Psoas muscle (tissue), 8 donors: Measurements from ENCODE around the gene APOM. TPM values are rescaled to one million over a fixed set of nuclear protein-coding genes. Genes with fewer than 3 reads are reported as not detected.

Experiments used
- ATAC-seq, 4 donors: fragments of 200-7000 bp; cut with Tn5 transposase; one replicate each; pipeline ENCODE4 v1.9.1; 2020; ENCODE audit warnings: moderate library complexity in 3 of 4, mild to moderate bottlenecking in 2 of 4
- DNase-seq, 2 donors: peaks; one replicate each; pipeline ENCODE4 v3.0.0-alpha.2; 2020
- H3K27ac ChIP-seq: fragments of 200-600 bp; one replicate; pipeline ENCODE4 v1.8.0; 2022
- H3K27me3 ChIP-seq, 3 donors: fragments of 200-600 bp in 1 of 3; one replicate each; pipeline versions ENCODE4 v1.6.1 to v1.8.0; 2013 to 2022; ENCODE audit warnings: low read length in 2 of 3, mild to moderate bottlenecking in 2 of 3, moderate library complexity in 1 of 3; ENCODE audit not compliant: insufficient read depth in 3 of 3
- H3K36me3 ChIP-seq, 2 donors: fragments of 200-600 bp in 1 of 2; one replicate each; pipeline versions ENCODE4 v1.6.1 to v1.8.0; 2013 to 2022; ENCODE audit warnings: low read depth in 1 of 2, mild to moderate bottlenecking in 1 of 2, moderate library complexity in 1 of 2; ENCODE audit not compliant: insufficient read depth in 1 of 2
- H3K4me1 ChIP-seq: fragments of 200-600 bp; one replicate; pipeline ENCODE4 v1.8.0; 2022
- H3K4me3 ChIP-seq: fragments of 200-600 bp; one replicate; pipeline ENCODE4 v1.8.0; 2022; ENCODE audit warnings: mild to moderate bottlenecking
- H3K9me3 ChIP-seq: fragments of 200-600 bp; one replicate; pipeline ENCODE4 v1.8.0; 2022
- WGBS, 3 donors: extraction: QIAGEN DNeasy Blood & Tissue Kit; methylation state at CpG; one replicate each; pipeline versions ENCODE4 v1.1.6 to v1.1.7; 2013; 5-methylcytosine and 5-hydroxymethylcytosine counted together
- intact Hi-C, 2 donors: fragments of 100-400 bp; cut with DNase I; formaldehyde crosslinking; loops; one replicate each; pipeline versions ENCODE4 v1.11.0 to v1.14.2; 2022
- polyA plus RNA-seq, 3 donors: library from polyadenylated mRNA; stranded (reverse); fragments of 200-250 nt; gene quantifications; one replicate each; pipeline ENCODE4 v1.2.3, GENCODE V29; 2013
- total RNA-seq, 4 donors: library from RNA; stranded (reverse); fragmentation: NEBNext Ultra II Directional in 2 of 4; extraction: Animal tissue kit (Norgen Biotek cat#: 25700) in 2 of 4; gene quantifications; one replicate each; pipeline versions ENCODE4 v1.2.1 to v1.2.4, GENCODE V29; 2021 to 2023
- TF ChIP-seq, protein P1 (sequence below): fragments of 200-600 bp; IDR thresholded peaks from one replicate; pipeline ENCODE4 v1.8.0; 2022; ENCODE audit warnings: antibody characterized with exemption
- donor health status: healthy with polysubstance abuse.
- donor health status: DM: no; HTN: no; CAD: no; lungs with moderate emphysema.
- donor health status: Bipolar disorder and iron deficiency.
- donor health status: healthy.
- donor health status: DM: yes; HTN: yes; CAD: no.
- donor health status: DM: no; HTN: no; CAD: no.
- donor health status: DM: no; HTN: no; CAD: no.
- donor health status: DM: yes; HTN: yes; CAD: no.

APOM gene
- total and polyA plus RNA-seq, 7 donors = 1.8 to 3.5 (median 2.3) TPM

DNA sequence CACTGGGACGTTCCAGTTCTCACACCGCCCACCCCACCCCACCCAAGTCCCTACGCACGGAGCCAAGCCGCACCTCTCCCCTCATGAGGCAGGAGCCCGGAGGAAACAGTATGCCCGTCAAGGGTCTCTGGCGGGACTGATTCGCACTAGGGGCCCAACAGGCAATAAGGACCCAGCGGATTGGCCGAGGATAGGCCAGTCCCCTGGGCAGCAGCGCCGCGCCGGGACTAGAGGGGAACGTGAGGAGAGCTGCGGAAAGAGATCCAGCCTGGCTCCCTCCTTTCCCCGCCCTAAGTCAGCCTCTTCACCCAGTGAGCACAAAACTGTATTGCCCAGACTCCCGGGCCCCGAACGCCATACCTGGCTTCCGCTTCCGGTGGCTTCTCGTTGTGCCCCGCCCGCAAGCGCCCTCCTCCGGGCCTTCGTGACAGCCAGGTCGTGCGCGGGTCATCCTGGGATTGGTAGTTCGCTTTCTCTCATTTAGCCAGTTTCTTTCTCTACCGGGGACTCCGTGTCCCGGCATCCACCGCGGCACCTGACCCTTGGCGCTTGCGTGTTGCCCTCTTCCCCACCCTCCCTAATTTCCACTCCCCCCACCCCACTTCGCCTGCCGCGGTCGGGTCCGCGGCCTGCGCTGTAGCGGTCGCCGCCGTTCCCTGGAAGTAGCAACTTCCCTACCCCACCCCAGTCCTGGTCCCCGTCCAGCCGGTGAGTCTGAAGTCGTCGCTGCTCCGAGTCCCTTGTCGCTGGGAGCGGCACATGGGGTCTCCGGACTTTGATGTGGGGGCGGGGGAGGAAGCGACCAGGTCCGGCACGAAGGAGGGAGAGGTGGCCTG, 10.0 kb downstream of the APOM start, which contains the start of gene CSNK2B:
TSS of gene CSNK2B (plus strand) at position 580 of the 836 bp plus-strand sequence. CDS start 752 bp downstream, outside the sequence.
- H3K36me3 ChIP-seq = peaks cover 16 to 67% of the 10 kb centered on the region in 2 donors

GRCh38 chr6:31666337-31666965, 10.8 kb downstream of the APOM start:
- intact Hi-C loops = loop anchor here in 1 of 2 donors (5.0 kb wide), 2 partner anchors 71 to 286 kb away; partner anchors contain the start of gene CLIC1
- no peak for DNase-seq
- 2 to 4% (median 3%) methylated on average over 15 of the region's 15 CpGs for WGBS, 3 donors

More for the DNA sequence above, 10.0 kb downstream of the APOM start, which contains the start of gene CSNK2B:
- Histone ChIP-seq H3K27ac (peak within 1 kb of the TSS; percentile 97), H3K4me3 (peak within 1 kb of the TSS; percentile 91), H3K4me1 (peaks cover 41% of the 10 kb centered on the region), H3K9me3 (no peaks in the 10 kb centered on the region), H3K27me3 (no peaks in the 10 kb centered on the region)
- peak; percentile 89 to 92 (median 91) for ATAC-seq
- DNase-seq = peak; percentile 99
- TF ChIP-seq, protein P1, sequence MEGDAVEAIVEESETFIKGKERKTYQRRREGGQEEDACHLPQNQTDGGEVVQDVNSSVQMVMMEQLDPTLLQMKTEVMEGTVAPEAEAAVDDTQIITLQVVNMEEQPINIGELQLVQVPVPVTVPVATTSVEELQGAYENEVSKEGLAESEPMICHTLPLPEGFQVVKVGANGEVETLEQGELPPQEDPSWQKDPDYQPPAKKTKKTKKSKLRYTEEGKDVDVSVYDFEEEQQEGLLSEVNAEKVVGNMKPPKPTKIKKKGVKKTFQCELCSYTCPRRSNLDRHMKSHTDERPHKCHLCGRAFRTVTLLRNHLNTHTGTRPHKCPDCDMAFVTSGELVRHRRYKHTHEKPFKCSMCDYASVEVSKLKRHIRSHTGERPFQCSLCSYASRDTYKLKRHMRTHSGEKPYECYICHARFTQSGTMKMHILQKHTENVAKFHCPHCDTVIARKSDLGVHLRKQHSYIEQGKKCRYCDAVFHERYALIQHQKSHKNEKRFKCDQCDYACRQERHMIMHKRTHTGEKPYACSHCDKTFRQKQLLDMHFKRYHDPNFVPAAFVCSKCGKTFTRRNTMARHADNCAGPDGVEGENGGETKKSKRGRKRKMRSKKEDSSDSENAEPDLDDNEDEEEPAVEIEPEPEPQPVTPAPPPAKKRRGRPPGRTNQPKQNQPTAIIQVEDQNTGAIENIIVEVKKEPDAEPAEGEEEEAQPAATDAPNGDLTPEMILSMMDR = no peak
- WGBS, 3 donors = 0 to 1% (median 0%) methylated on average over 60 to 63 of the region's 63 CpGs
- intact Hi-C loops = loop anchor here in 1 of 2 donors (5.0 kb wide), 2 partner anchors 72 to 287 kb away; partner anchors contain the start of gene CLIC1

DNA sequence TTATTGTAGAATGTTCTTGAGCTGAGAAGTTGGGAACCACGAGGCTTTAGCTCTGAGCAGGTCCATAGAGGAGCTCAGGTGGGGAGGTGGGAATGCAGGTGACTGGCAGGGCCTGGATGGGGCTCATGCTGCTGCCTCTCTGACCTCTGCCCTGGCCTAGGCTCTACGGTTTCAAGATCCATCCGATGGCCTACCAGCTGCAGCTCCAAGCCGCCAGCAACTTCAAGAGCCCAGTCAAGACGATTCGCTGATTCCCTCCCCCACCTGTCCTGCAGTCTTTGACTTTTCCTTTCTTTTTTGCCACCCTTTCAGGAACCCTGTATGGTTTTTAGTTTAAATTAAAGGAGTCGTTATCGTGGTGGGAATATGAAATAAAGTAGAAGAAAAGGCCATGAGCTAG, 14.0 kb downstream of the APOM start, which contains the start of gene LY6G5B:
TSS of gene LY6G5B (plus strand) at position 301 of the 400 bp plus-strand sequence. CDS start 975 bp downstream, outside the sequence.
- TF ChIP-seq, protein P1 = no peak
- H3K36me3 ChIP-seq = peaks cover 13 to 77% of the 10 kb centered on the region in 2 donors
- no peak for DNase-seq
- no peak within 1 kb of the TSS for H3K27ac ChIP-seq
- no peak for ATAC-seq
- H3K4me1 ChIP-seq = peaks cover 16% of the 10 kb centered on the region
- H3K4me3 ChIP-seq = no peak within 1 kb of the TSS
- 80 to 86% (median 82%) methylated on average over 8 of the region's 8 CpGs for WGBS, 3 donors
- H3K27me3 ChIP-seq = no peaks in the 10 kb centered on the region
- intact Hi-C loops = loop anchor here in 1 of 2 donors (5.0 kb wide), 2 partner anchors 68 to 283 kb away; partner anchors contain the start of gene CLIC1
- no peaks in the 10 kb centered on the region for H3K9me3 ChIP-seq

More at GRCh38 chr6:31666337-31666965, 10.8 kb downstream of the APOM start:
- TF ChIP-seq, protein P1 = no peak
- no peak for ATAC-seq
- Histone ChIP-seq H3K4me3 (peak overlapping the region; percentile 91), H3K27ac (peak overlapping the region; percentile 97), H3K36me3 (peaks cover 16 to 74% of the 10 kb centered on the region in 2 donors), H3K27me3 (no peaks in the 10 kb centered on the region), H3K9me3 (no peaks in the 10 kb centered on the region), H3K4me1 (peaks cover 37% of the 10 kb centered on the region)

DNA sequence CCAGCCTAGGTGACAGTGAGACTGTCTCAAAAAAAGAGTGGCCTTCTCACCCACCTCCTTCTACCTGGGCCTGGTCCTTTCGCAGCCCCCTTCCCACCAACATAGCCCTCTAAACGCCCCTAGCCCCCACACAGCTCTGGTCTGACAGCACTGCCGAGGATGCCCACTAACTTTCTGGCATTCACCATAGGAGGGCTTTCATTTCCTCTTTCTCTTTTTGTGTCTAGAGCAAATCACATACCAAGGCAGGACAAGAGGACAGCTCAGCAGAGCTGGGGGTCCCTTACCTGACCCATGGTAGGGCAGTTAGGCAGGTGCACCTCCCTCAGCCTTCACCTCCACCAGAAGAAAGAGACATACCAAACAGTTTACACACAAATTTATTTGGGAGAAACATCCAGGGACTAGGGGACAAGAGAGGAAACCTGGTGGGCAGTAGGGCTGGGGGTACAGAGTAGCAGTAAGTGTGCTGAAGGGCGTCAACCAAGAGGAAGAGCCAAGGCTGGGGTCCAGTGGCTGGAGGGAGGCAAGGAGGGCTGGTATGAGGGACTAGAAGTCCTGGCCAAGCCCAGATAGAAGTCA, 20.7 kb downstream of the APOM start:
- intact Hi-C loops = no loop called here
- TF ChIP-seq, protein P1 = no peak
- Histone ChIP-seq H3K4me1 (peaks cover 8% of the 10 kb centered on the region), H3K36me3 (peaks cover 0 to 34% of the 10 kb centered on the region in 2 donors), H3K4me3 (no peak overlapping the region), H3K9me3 (no peaks in the 10 kb centered on the region), H3K27ac (no peak overlapping the region), H3K27me3 (no peaks in the 10 kb centered on the region)
- DNase-seq = no peak
- 72 to 95% (median 81%) methylated on average over 4 of the region's 4 CpGs for WGBS, 3 donors
- no peak for ATAC-seq
